BLaER1 (cell line): Measurements from ENCODE around the gene STK24.

Experiments
- H3K27ac ChIP-seq: shearing (Covaris generic); formaldehyde crosslinking; 2 replicates; pipeline ENCODE4 v1.8.1; 2022
- H3K27me3 ChIP-seq: shearing (Covaris generic); formaldehyde crosslinking; 2 replicates; pipeline ENCODE4 v1.8.1; 2022
- H3K36me3 ChIP-seq: shearing (Covaris generic); formaldehyde crosslinking; 2 replicates; pipeline ENCODE4 v1.8.1; 2022
- H3K4me1 ChIP-seq: shearing (Covaris generic); formaldehyde crosslinking; 2 replicates; pipeline ENCODE4 v1.8.1; 2022
- H3K4me2 ChIP-seq: shearing (Covaris generic); formaldehyde crosslinking; 2 replicates; pipeline ENCODE4 v1.8.1; 2022
- H3K4me3 ChIP-seq: shearing (Covaris generic); formaldehyde crosslinking; 2 replicates; pipeline ENCODE4 v1.8.1; 2022
- H3K9ac ChIP-seq: shearing (Covaris generic); formaldehyde crosslinking; 2 replicates; pipeline ENCODE4 v1.8.1; 2022
- H3K9me3 ChIP-seq: shearing (Covaris generic); formaldehyde crosslinking; 2 replicates; pipeline ENCODE4 v1.8.1; 2022
- H4K20me1 ChIP-seq: shearing (Covaris generic); formaldehyde crosslinking; 2 replicates; pipeline ENCODE4 v1.8.1; 2022
- Cebpa-rat ChIP-seq: shearing (Covaris generic); IDR thresholded peaks from 2 replicates; pipeline ENCODE4 v1.8.1; 2022

The STK24 gene

GRCh38 chr13:98524391-98524790, 52.5 kb downstream of the STK24 start:
- no peaks in the 10 kb centered on the region for H3K27me3 ChIP-seq
- peaks cover 32% of the 10 kb centered on the region for H3K36me3 ChIP-seq
- H3K4me3 ChIP-seq: no peak overlapping the region
- H3K9ac ChIP-seq: 0 out of 2 replicates have a peak overlapping the region, but pooled peaks have one; percentile 11
- peaks cover 100% of the 10 kb centered on the region for H4K20me1 ChIP-seq
- peak overlapping the region; percentile 38 for H3K4me2 ChIP-seq
- no peak overlapping the region for H3K27ac ChIP-seq
- H3K9me3 ChIP-seq: no peaks in the 10 kb centered on the region
- TF ChIP-seq Cebpa-rat: no peak
- peaks cover 44% of the 10 kb centered on the region for H3K4me1 ChIP-seq

GRCh38 chr13:98523455-98524102, 53.3 kb downstream of the STK24 start:
- Histone ChIP-seq H4K20me1 (peaks cover 100% of the 10 kb centered on the region), H3K4me3 (no peak overlapping the region), H3K4me1 (peaks cover 44% of the 10 kb centered on the region), H3K9ac (no peak overlapping the region), H3K36me3 (peaks cover 36% of the 10 kb centered on the region), H3K9me3 (no peaks in the 10 kb centered on the region), H3K4me2 (peak overlapping the region; percentile 38), H3K27me3 (no peaks in the 10 kb centered on the region), H3K27ac (no peak overlapping the region)
- TF ChIP-seq Cebpa-rat: no peak

GRCh38 chr13:98522371-98522770, 54.5 kb downstream of the STK24 start:
- H3K4me3 ChIP-seq: no peak overlapping the region
- H3K36me3 ChIP-seq: peaks cover 38% of the 10 kb centered on the region
- H3K27ac ChIP-seq: no peak overlapping the region
- H3K4me2 ChIP-seq: no peak overlapping the region
- peaks cover 99% of the 10 kb centered on the region for H4K20me1 ChIP-seq
- peaks cover 52% of the 10 kb centered on the region for H3K4me1 ChIP-seq
- no peaks in the 10 kb centered on the region for H3K9me3 ChIP-seq
- no peak for TF ChIP-seq Cebpa-rat
- no peaks in the 10 kb centered on the region for H3K27me3 ChIP-seq
- H3K9ac ChIP-seq: no peak overlapping the region

GRCh38 chr13:98521461-98522247, 55.3 kb downstream of the STK24 start:
- H3K4me2 ChIP-seq: no peak overlapping the region
- H3K4me3 ChIP-seq: no peak overlapping the region
- H3K4me1 ChIP-seq: peaks cover 45% of the 10 kb centered on the region
- no peak overlapping the region for H3K9ac ChIP-seq
- no peak for TF ChIP-seq Cebpa-rat
- no peak overlapping the region for H3K27ac ChIP-seq
- no peaks in the 10 kb centered on the region for H3K27me3 ChIP-seq
- H4K20me1 ChIP-seq: peaks cover 99% of the 10 kb centered on the region
- peaks cover 38% of the 10 kb centered on the region for H3K36me3 ChIP-seq
- H3K9me3 ChIP-seq: no peaks in the 10 kb centered on the region

GRCh38 chr13:98520674-98521449, 56.0 kb downstream of the STK24 start:
- H3K27ac ChIP-seq: no peak overlapping the region
- H4K20me1 ChIP-seq: peaks cover 99% of the 10 kb centered on the region
- H3K27me3 ChIP-seq: no peaks in the 10 kb centered on the region
- no peak for TF ChIP-seq Cebpa-rat
- H3K36me3 ChIP-seq: peaks cover 45% of the 10 kb centered on the region
- H3K4me2 ChIP-seq: no peak overlapping the region
- peaks cover 37% of the 10 kb centered on the region for H3K4me1 ChIP-seq
- H3K9me3 ChIP-seq: no peaks in the 10 kb centered on the region
- no peak overlapping the region for H3K9ac ChIP-seq
- no peak overlapping the region for H3K4me3 ChIP-seq

GRCh38 chr13:98519976-98520375, 56.9 kb downstream of the STK24 start:
- no peaks in the 10 kb centered on the region for H3K9me3 ChIP-seq
- H3K27ac ChIP-seq: no peak overlapping the region
- peaks cover 99% of the 10 kb centered on the region for H4K20me1 ChIP-seq
- H3K9ac ChIP-seq: no peak overlapping the region
- no peak overlapping the region for H3K4me3 ChIP-seq
- H3K4me2 ChIP-seq: no peak overlapping the region
- H3K27me3 ChIP-seq: no peaks in the 10 kb centered on the region
- H3K36me3 ChIP-seq: peaks cover 45% of the 10 kb centered on the region
- TF ChIP-seq Cebpa-rat: no peak
- H3K4me1 ChIP-seq: peaks cover 28% of the 10 kb centered on the region

- Histone ChIP-seq H3K4me3 (no peak overlapping the region), H3K9ac (no peak overlapping the region), H3K27ac (no peak overlapping the region), H3K9me3 (no peaks in the 10 kb centered on the region), H3K4me2 (0 out of 2 replicates have a peak overlapping the region, but pooled peaks have one; percentile 8), H4K20me1 (peaks cover 99% of the 10 kb centered on the region), H3K4me1 (peaks cover 9% of the 10 kb centered on the region; the same call in 1 of the 2 replicates), H3K27me3 (no peaks in the 10 kb centered on the region), H3K36me3 (peaks cover 63% of the 10 kb centered on the region)
- TF ChIP-seq Cebpa-rat: no peak
These were observed 59.2 kb downstream of the STK24 start for GRCh38 chr13:98517576-98518310.

GRCh38 chr13:98515818-98516465, 61.0 kb downstream of the STK24 start:
- Histone ChIP-seq H3K4me1 (peaks cover 25% of the 10 kb centered on the region), H3K9me3 (no peaks in the 10 kb centered on the region), H3K4me3 (no peak overlapping the region), H3K27ac (no peak overlapping the region), H3K9ac (no peak overlapping the region), H3K27me3 (no peaks in the 10 kb centered on the region), H4K20me1 (peaks cover 99% of the 10 kb centered on the region), H3K36me3 (peaks cover 71% of the 10 kb centered on the region), H3K4me2 (no peak overlapping the region)
- TF ChIP-seq Cebpa-rat: no peak

- H3K4me3 ChIP-seq: no peak overlapping the region
- H3K27ac ChIP-seq: no peak overlapping the region
- peaks cover 61% of the 10 kb centered on the region for H3K36me3 ChIP-seq
- no peaks in the 10 kb centered on the region for H3K9me3 ChIP-seq
- H3K4me1 ChIP-seq: peaks cover 36% of the 10 kb centered on the region
- peaks cover 99% of the 10 kb centered on the region for H4K20me1 ChIP-seq
- no peaks in the 10 kb centered on the region for H3K27me3 ChIP-seq
- H3K9ac ChIP-seq: no peak overlapping the region
- H3K4me2 ChIP-seq: no peak overlapping the region
- no peak for TF ChIP-seq Cebpa-rat
These were observed 62.6 kb downstream of the STK24 start for GRCh38 chr13:98514288-98514687.
